Measurements from ENCODE around the gene RLN3.
A peak's percentile ranks its signal among the peaks of the same experiment; 100 is the strongest.

The RLN3 gene

DNA sequence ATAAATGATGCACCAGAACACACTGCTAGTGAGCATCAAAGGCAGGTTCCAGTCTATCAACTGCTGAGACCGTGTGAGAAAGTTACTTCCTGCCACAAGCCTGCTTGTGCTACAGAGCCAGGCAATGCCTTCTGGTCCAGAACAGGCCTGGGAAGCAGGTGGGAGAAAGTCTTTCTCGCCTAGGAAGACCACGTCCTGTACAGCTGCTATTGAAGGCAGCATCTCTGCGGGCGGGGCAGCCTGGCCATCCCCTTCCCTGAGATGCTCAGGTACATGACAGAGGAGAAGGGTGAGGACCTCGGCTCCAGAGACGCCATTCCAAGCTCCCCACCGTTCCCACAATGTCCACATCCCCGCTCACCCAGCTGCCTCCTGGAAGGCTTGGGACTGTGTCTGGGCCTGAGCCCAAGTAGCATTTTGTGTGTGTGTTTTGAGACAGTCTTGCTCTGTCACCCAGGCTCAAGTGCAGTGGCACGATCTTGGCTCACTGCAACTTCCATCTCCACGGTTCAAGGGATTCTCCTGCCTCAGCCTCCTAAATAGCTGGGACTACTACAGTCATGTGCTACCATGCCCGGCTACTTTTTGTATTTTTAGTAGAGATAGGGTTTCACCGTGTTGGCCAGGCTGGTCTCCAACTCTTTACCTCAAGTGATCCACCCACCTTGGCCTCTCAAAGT lies 25.2 kb upstream of the RLN3 start:
- H3K27me3 ChIP-seq (ENCODE audit: insufficient read depth, low read length, poor library complexity): no peaks in the 10 kb centered on the region
- H3K9ac ChIP-seq (ENCODE audit: low read length): no peak overlapping the region
- no CpG with 5 or more reads among the region's 13 CpGs for WGBS (ENCODE audit: extremely low coverage, insufficient coverage, low lambda C conversion rate)
- H4K8ac ChIP-seq (ENCODE audit: low read depth, low read length): no peak overlapping the region
- no peak overlapping the region for H3K27ac ChIP-seq (ENCODE audit: low read depth, low read length)
- no peak overlapping the region for H3K23ac ChIP-seq (ENCODE audit: low read length)
- H3K4ac ChIP-seq (ENCODE audit: low read depth, low read length): no peak overlapping the region
- H3K4me2 ChIP-seq (ENCODE audit: low read length): no peak overlapping the region
- no peak overlapping the region for H2BK5ac ChIP-seq (ENCODE audit: low read length)
- H2BK120ac ChIP-seq (ENCODE audit: low read depth, low read length): no peak overlapping the region
- DNase-seq: no peak
- no peak overlapping the region for H3K4me3 ChIP-seq (ENCODE audit: low read length)
- no peaks in the 10 kb centered on the region for H3K36me3 ChIP-seq (ENCODE audit: control insufficient read depth, insufficient read depth, low read length)
- no peak overlapping the region for H3K56ac ChIP-seq (ENCODE audit: low read length)
- peaks cover 14% of the 10 kb centered on the region for H3K79me1 ChIP-seq (ENCODE audit: low read length)
- no peak overlapping the region for H3K18ac ChIP-seq (ENCODE audit: low read length)
- no peak overlapping the region for H4K5ac ChIP-seq (ENCODE audit: low read length)
- no peaks in the 10 kb centered on the region for H3K4me1 ChIP-seq (ENCODE audit: control insufficient read depth, low read depth, low read length)
- H2AK5ac ChIP-seq (ENCODE audit: low read length): no peak overlapping the region
- H2BK15ac ChIP-seq (replicated peaks; ENCODE audit: low read depth): no peak overlapping the region
- H3K79me2 ChIP-seq (ENCODE audit: control insufficient read depth, insufficient read depth, low read length): peaks cover 7% of the 10 kb centered on the region

- Histone ChIP-seq H3K9ac (ENCODE audit: low read length) (no peak overlapping the region), H3K36me3 (ENCODE audit: control insufficient read depth, insufficient read depth, low read length) (no peaks in the 10 kb centered on the region), H4K8ac (ENCODE audit: low read depth, low read length) (no peak overlapping the region), H3K4me2 (ENCODE audit: low read length) (no peak overlapping the region), H3K79me1 (ENCODE audit: low read length) (peaks cover 14% of the 10 kb centered on the region), H3K4ac (ENCODE audit: low read depth, low read length) (no peak overlapping the region), H2BK15ac (replicated peaks; ENCODE audit: low read depth) (no peak overlapping the region), H4K5ac (ENCODE audit: low read length) (no peak overlapping the region), H3K27me3 (ENCODE audit: insufficient read depth, low read length, poor library complexity) (no peaks in the 10 kb centered on the region), H3K18ac (ENCODE audit: low read length) (no peak overlapping the region), H2BK120ac (ENCODE audit: low read depth, low read length) (no peak overlapping the region), H3K4me1 (ENCODE audit: control insufficient read depth, low read depth, low read length) (no peaks in the 10 kb centered on the region), H3K27ac (ENCODE audit: low read depth, low read length) (no peak overlapping the region), H2BK5ac (ENCODE audit: low read length) (no peak overlapping the region), H3K23ac (ENCODE audit: low read length) (no peak overlapping the region), H2AK5ac (ENCODE audit: low read length) (no peak overlapping the region), H3K79me2 (ENCODE audit: control insufficient read depth, insufficient read depth, low read length) (peaks cover 7% of the 10 kb centered on the region), H3K56ac (ENCODE audit: low read length) (peak overlapping the region; percentile 2), H3K4me3 (ENCODE audit: low read length) (no peak overlapping the region)
- no CpG with 5 or more reads among the region's 10 CpGs for WGBS (ENCODE audit: extremely low coverage, insufficient coverage, low lambda C conversion rate)
- DNase-seq: no peak
These were observed 24.5 kb upstream of the RLN3 start for GRCh38 chr19:14003251-14004055.

DNA sequence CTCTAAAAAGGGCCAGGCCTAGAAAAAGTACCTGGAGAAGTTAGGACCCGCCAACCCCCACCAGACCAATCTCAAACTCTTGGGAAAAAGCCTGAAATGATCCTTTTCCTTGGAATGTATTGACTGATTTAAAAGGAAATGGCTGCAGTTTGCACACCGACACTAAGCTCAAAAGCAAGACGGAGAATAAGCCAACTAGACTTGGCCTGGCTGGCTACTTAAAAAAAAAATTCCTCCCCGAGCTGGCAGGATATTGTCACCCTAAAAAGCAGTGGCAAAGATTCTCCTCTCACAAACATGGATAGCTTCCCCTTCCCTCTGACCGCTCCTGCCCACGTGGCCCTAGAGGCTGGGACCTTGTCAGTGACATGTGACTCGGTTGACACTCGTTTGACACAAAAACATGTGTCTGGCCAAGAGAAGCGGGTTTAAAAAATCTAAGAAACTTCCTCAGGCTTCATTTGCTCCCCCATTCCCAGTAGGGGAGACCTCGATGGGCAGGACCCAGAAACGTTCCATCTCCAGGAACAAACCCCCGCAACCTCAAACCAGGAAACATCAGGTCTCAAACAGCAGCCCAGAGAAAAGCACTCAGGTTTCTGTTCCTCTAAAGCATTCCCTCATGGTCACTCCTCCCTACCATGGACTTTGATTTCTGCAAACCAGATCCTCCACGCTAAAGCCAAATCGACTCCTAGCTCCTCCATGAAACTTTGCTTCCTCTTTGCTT lies 23.2 kb upstream of the RLN3 start:
- H2BK120ac ChIP-seq (ENCODE audit: low read depth, low read length): no peak overlapping the region
- peak overlapping the region; percentile 30 for H3K56ac ChIP-seq (ENCODE audit: low read length)
- no peak overlapping the region for H4K8ac ChIP-seq (ENCODE audit: low read depth, low read length)
- H3K79me2 ChIP-seq (ENCODE audit: control insufficient read depth, insufficient read depth, low read length): peaks cover 7% of the 10 kb centered on the region
- H3K36me3 ChIP-seq (ENCODE audit: control insufficient read depth, insufficient read depth, low read length): no peaks in the 10 kb centered on the region
- H3K27me3 ChIP-seq (ENCODE audit: insufficient read depth, low read length, poor library complexity): no peaks in the 10 kb centered on the region
- no peak overlapping the region for H3K4ac ChIP-seq (ENCODE audit: low read depth, low read length)
- H3K4me1 ChIP-seq (ENCODE audit: control insufficient read depth, low read depth, low read length): no peaks in the 10 kb centered on the region
- H4K5ac ChIP-seq (ENCODE audit: low read length): no peak overlapping the region
- H3K79me1 ChIP-seq (ENCODE audit: low read length): peaks cover 10% of the 10 kb centered on the region
- H2AK5ac ChIP-seq (ENCODE audit: low read length): no peak overlapping the region
- no peak overlapping the region for H3K4me2 ChIP-seq (ENCODE audit: low read length)
- no peak overlapping the region for H3K18ac ChIP-seq (ENCODE audit: low read length)
- H2BK5ac ChIP-seq (ENCODE audit: low read length): no peak overlapping the region
- no peak overlapping the region for H3K9ac ChIP-seq (ENCODE audit: low read length)
- no peak overlapping the region for H3K27ac ChIP-seq (ENCODE audit: low read depth, low read length)
- no peak overlapping the region for H3K23ac ChIP-seq (ENCODE audit: low read length)
- WGBS (ENCODE audit: extremely low coverage, insufficient coverage, low lambda C conversion rate): no CpG with 5 or more reads among the region's 14 CpGs
- H2BK15ac ChIP-seq (replicated peaks; ENCODE audit: low read depth): no peak overlapping the region
- H3K4me3 ChIP-seq (ENCODE audit: low read length): no peak overlapping the region
- DNase-seq: no peak

DNA sequence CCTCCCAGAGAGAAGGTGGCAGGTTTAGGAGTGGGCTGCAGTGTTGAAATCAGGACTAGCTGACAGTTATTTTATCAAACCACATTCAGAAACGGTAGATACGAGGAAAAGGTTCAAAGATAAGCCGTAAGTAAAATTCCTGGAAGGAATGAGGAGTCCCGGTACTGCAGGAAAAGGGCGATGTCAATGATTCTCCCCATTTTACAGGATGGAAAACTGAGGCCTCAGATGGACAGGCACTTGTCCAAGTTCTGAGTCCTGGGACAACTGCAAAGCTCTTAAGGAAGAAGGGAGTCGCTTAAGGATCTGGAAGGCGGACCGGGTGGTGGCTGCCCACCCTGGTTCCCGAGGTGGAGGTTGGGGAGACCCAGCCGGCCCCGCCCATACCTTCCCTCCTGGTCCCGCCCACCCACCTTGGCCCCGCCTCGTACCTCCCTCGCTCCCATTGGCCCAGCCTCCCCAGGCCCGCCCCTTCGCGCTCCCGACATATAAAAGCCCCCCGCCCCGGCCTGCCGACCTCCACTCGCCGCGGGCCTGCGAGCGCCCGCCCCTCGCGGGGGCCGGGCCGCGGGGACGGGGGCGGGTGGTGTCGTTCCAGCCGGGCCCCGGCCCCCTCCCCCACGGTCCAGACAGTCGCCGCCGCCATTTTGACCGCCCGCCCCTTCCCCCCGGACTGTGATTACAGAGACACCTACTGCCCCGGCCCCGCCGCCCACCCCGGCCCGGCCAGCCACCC lies 22.4 kb upstream of the RLN3 start:
- Histone ChIP-seq H3K23ac (ENCODE audit: low read length) (no peak overlapping the region), H3K9ac (ENCODE audit: low read length) (peak overlapping the region; percentile 69), H3K56ac (ENCODE audit: low read length) (peak overlapping the region; percentile 82), H2BK120ac (ENCODE audit: low read depth, low read length) (no peak overlapping the region), H3K18ac (ENCODE audit: low read length) (peak overlapping the region; percentile 99), H2AK5ac (ENCODE audit: low read length) (no peak overlapping the region), H3K79me1 (ENCODE audit: low read length) (peaks cover 8% of the 10 kb centered on the region), H2BK5ac (ENCODE audit: low read length) (no peak overlapping the region), H3K27me3 (ENCODE audit: insufficient read depth, low read length, poor library complexity) (no peaks in the 10 kb centered on the region), H4K8ac (ENCODE audit: low read depth, low read length) (peak overlapping the region; percentile 95), H3K4me1 (ENCODE audit: control insufficient read depth, low read depth, low read length) (no peaks in the 10 kb centered on the region), H3K79me2 (ENCODE audit: control insufficient read depth, insufficient read depth, low read length) (peaks cover 7% of the 10 kb centered on the region), H3K27ac (ENCODE audit: low read depth, low read length) (peak overlapping the region; percentile 78), H3K4me3 (ENCODE audit: low read length) (peak overlapping the region; percentile 62), H3K4me2 (ENCODE audit: low read length) (no peak overlapping the region), H4K5ac (ENCODE audit: low read length) (no peak overlapping the region), H3K4ac (ENCODE audit: low read depth, low read length) (peak overlapping the region; percentile 98), H2BK15ac (replicated peaks; ENCODE audit: low read depth) (no peak overlapping the region), H3K36me3 (ENCODE audit: control insufficient read depth, insufficient read depth, low read length) (no peaks in the 10 kb centered on the region)
- peak; percentile 94 for DNase-seq
- WGBS (ENCODE audit: extremely low coverage, insufficient coverage, low lambda C conversion rate): no CpG with 5 or more reads among the region's 50 CpGs

DNA sequence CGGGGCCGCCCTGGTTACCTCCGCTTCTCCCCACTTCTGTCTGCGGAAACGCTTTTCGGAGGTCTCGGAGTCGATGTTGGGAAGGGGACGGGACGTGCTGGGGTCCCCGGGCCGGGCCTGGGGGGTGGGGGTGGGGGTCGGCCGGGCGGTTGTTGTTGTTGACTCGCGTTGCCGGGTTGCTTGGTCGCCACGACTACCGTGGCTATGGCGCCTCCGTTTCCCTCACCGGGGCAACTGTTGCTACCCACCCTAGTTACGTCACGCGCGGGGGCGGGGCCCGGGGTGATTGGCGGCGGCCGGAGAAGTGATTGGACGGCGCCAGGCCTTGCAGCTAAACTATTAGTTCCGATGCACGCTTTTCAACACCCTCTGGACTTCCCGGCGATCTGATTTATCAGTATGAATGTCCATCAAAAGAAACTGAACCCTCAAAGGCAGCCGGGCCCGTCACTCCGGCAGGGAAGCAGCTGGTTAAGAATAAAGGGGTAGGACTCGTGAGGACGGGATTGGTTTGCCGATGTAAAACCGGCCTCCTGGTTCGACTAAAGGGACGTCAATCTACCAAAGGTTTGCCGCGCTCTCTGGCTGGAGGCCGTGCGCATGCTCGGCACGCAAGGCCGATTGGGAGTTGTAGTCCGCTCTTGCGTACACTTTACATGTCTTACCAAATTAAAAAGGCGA lies 21.7 kb upstream of the RLN3 start, which contains the start of gene RFX1:
Gene RFX1 (minus strand): TSS at position 236 of the 681 bp plus-strand sequence. CDS start 12,477 bp downstream, outside the sequence.
- H2BK15ac ChIP-seq (replicated peaks; ENCODE audit: low read depth): no peak within 1 kb of the TSS
- H3K4me2 ChIP-seq (ENCODE audit: low read length): peak within 1 kb of the TSS; percentile 66
- H3K4me1 ChIP-seq (ENCODE audit: control insufficient read depth, low read depth, low read length): no peaks in the 10 kb centered on the region
- H3K27ac ChIP-seq (ENCODE audit: low read depth, low read length): peak within 1 kb of the TSS; percentile 82
- peak; percentile 100 for DNase-seq
- H3K56ac ChIP-seq (ENCODE audit: low read length): peak within 1 kb of the TSS; percentile 85
- H3K9ac ChIP-seq (ENCODE audit: low read length): peak within 1 kb of the TSS; percentile 86
- no peak within 1 kb of the TSS for H4K5ac ChIP-seq (ENCODE audit: low read length)
- H3K23ac ChIP-seq (ENCODE audit: low read length): no peak within 1 kb of the TSS
- H3K4me3 ChIP-seq (ENCODE audit: low read length): peak within 1 kb of the TSS; percentile 76
- H3K36me3 ChIP-seq (ENCODE audit: control insufficient read depth, insufficient read depth, low read length): no peaks in the 10 kb centered on the region
- peak within 1 kb of the TSS; percentile 99 for H3K18ac ChIP-seq (ENCODE audit: low read length)
- peaks cover 6% of the 10 kb centered on the region for H3K79me1 ChIP-seq (ENCODE audit: low read length)
- H3K79me2 ChIP-seq (ENCODE audit: control insufficient read depth, insufficient read depth, low read length): peaks cover 5% of the 10 kb centered on the region
- H2BK120ac ChIP-seq (ENCODE audit: low read depth, low read length): no peak within 1 kb of the TSS
- peak within 1 kb of the TSS; percentile 95 for H4K8ac ChIP-seq (ENCODE audit: low read depth, low read length)
- H2AK5ac ChIP-seq (ENCODE audit: low read length): no peak within 1 kb of the TSS
- peak within 1 kb of the TSS; percentile 98 for H3K4ac ChIP-seq (ENCODE audit: low read depth, low read length)
- H2BK5ac ChIP-seq (ENCODE audit: low read length): peak within 1 kb of the TSS; percentile 86
- no CpG with 5 or more reads among the region's 58 CpGs for WGBS (ENCODE audit: extremely low coverage, insufficient coverage, low lambda C conversion rate)
- H3K27me3 ChIP-seq (ENCODE audit: insufficient read depth, low read length, poor library complexity): no peaks in the 10 kb centered on the region
